Panc1 (cell line): ENCODE measurements around the gene PDPK1. TPM values are rescaled to one million over a fixed set of nuclear protein-coding genes. Genes with fewer than 3 reads are reported as not detected.

Source experiments
- ATAC-seq: fragments of 200-7000 bp; cut with Tn5 transposase; 2 replicates; pipeline ENCODE4 v1.9.1; 2020; ENCODE audit warnings: mild to moderate bottlenecking, moderate library complexity
- BruUV-seq: library from RNA; stranded (reverse); fragments of 400-500 nt; replicated peaks from 2 replicates; lab custom pipeline; 2021; lab: Mats Ljungman, UMichigan
- CTCF ChIA-PET: fragments of 300-600 bp; sonication (Branson Sonifier 250); formaldehyde crosslinking; loops from one replicate; lab custom pipeline; 2022; ENCODE audit warnings: antibody characterized with exemption; lab: Charles Lee
- POLR2A ChIA-PET: fragments of 300-600 bp; sonication (Branson Sonifier 250); formaldehyde crosslinking; loops from one replicate; lab custom pipeline; 2022; ENCODE audit warnings: antibody characterized with exemption; lab: Charles Lee
- DNase-seq: peaks from one replicate; pipeline ENCODE4 v3.0.0-alpha.2; 2010; ENCODE audit warnings: low read depth, low spot score
- H3K27ac ChIP-seq: 2 replicates; pipeline ENCODE4 v1.5.1; 2011; ENCODE audit warnings: mild to moderate bottlenecking, low read length, inconsistent platforms
- H3K27me3 ChIP-seq: fragments of 200-500 bp; sonication (Bioruptor generic); 2 replicates; pipeline ENCODE4 v1.6.0; 2014; ENCODE audit warnings: low read length, inconsistent platforms; ENCODE audit not compliant: control insufficient read depth, insufficient read depth
- H3K36me3 ChIP-seq: fragments of 200-500 bp; sonication (Bioruptor generic); 2 replicates; pipeline ENCODE4 v1.5.1; 2014; ENCODE audit warnings: inconsistent platforms, mild to moderate bottlenecking, low read length, moderate library complexity; ENCODE audit not compliant: control insufficient read depth, insufficient read depth
- H3K4me1 ChIP-seq: 2 replicates; pipeline ENCODE4 v1.5.1; 2011; ENCODE audit warnings: inconsistent platforms, mild to moderate bottlenecking, low read length, moderate library complexity; ENCODE audit not compliant: control insufficient read depth, insufficient read depth
- H3K4me3 ChIP-seq, 2 experiments: 2 replicates each; pipeline ENCODE4 v1.5.1; 2011 to 2012; ENCODE audit warnings: low read depth in 2 of 2, low read length in 2 of 2, mild to moderate bottlenecking in 2 of 2, inconsistent platforms in 1 of 2, moderate library complexity in 1 of 2
- H3K9me3 ChIP-seq: fragments of 200-500 bp; sonication (Bioruptor generic); 2 replicates; pipeline ENCODE4 v1.5.1; 2014; ENCODE audit warnings: low read depth, mild to moderate bottlenecking, inconsistent platforms, low read length, moderate library complexity; ENCODE audit not compliant: control insufficient read depth, insufficient read depth
- CTCF ChIP-seq: fragments of 450-650 bp; IDR thresholded peaks from 2 replicates; pipeline ENCODE4 v1.5.1; 2017; ENCODE audit warnings: mild to moderate bottlenecking
- POLR2AphosphoS5 ChIP-seq: IDR thresholded peaks from 2 replicates; pipeline ENCODE4 v1.6.1; 2012; ENCODE audit warnings: mild to moderate bottlenecking, low read depth, low read length, moderate library complexity
- REST ChIP-seq, 2 experiments: IDR thresholded peaks; 2 replicates each; pipeline ENCODE4 v1.6.1; 2011 to 2012; ENCODE audit warnings: low read depth in 2 of 2, control low read depth in 1 of 2, low read length in 1 of 2, mild to moderate bottlenecking in 1 of 2, moderate library complexity in 1 of 2; ENCODE audit not compliant: insufficient read depth in 1 of 2
- SIN3A ChIP-seq: IDR thresholded peaks from 2 replicates; pipeline ENCODE4 v1.6.1; 2012; ENCODE audit warnings: low read depth, mild to moderate bottlenecking, low read length, moderate library complexity, borderline replicate concordance; ENCODE audit not compliant: insufficient read depth
- TCF7L2 ChIP-seq: IDR thresholded peaks from 2 replicates; pipeline ENCODE4 v1.6.1; 2011; ENCODE audit warnings: mild to moderate bottlenecking, low read depth, low read length, inconsistent platforms
- in situ Hi-C: cut with HindIII; loops from 2 replicates; pipeline ENCODE4 v1.10.0; 2016; ENCODE audit warnings: low sequenced_read_pairs, low pct_unique_long_range_greater_than_20kb
- intact Hi-C: fragments of 100-400 bp; cut with micrococcal nuclease; formaldehyde crosslinking; loops from one replicate; pipeline ENCODE4 v1.10.0; 2022; ENCODE audit not compliant: unreplicated experiment
- total RNA-seq: library from RNA; stranded (reverse); gene quantifications from one replicate; pipeline ENCODE4 v1.2.1, GENCODE V29; 2021; ENCODE audit not compliant: unreplicated experiment

The PDPK1 gene
- total RNA-seq, 1 experiment from 2014 or later: 43.2 TPM

- ChIA-PET POLR2A (no interaction called here), CTCF (no interaction called here)
- ATAC-seq: no peak
- in situ Hi-C loops (no loop called here), intact Hi-C loops (no loop called here)
- H3K4me3 ChIP-seq: no peak overlapping the region
- TF ChIP-seq TCF7L2: no peak
- TF ChIP-seq CTCF: no peak
- TF ChIP-seq REST (IDR thresholded peaks at IDR 0.05; ENCODE audit: insufficient read depth in 1 of 2, low read depth in 2 of 2, low read length in 1 of 2): no peak
- no peak for TF ChIP-seq POLR2AphosphoS5
- no peak for TF ChIP-seq SIN3A
- no TSS peak for BruUV-seq
- H3K27me3 ChIP-seq: no peaks in the 10 kb centered on the region
- no peaks in the 10 kb centered on the region for H3K9me3 ChIP-seq
- no peaks in the 10 kb centered on the region; the same call in 1 of the 2 replicates for H3K36me3 ChIP-seq
- H3K27ac ChIP-seq: no peak overlapping the region
- H3K4me1 ChIP-seq: no peaks in the 10 kb centered on the region
- no peak for DNase-seq
Observed at GRCh38 chr16:2587891-2588565, 50.2 kb downstream of the PDPK1 start.

GRCh38 chr16:2591476-2592240 lies 53.8 kb downstream of the PDPK1 start:
- DNase-seq: no peak
- no TSS peak for BruUV-seq
- in situ Hi-C loops (no loop called here), intact Hi-C loops (no loop called here)
- Histone ChIP-seq H3K36me3 (no peaks in the 10 kb centered on the region; the same call in 1 of the 2 replicates), H3K9me3 (no peaks in the 10 kb centered on the region), H3K27me3 (no peaks in the 10 kb centered on the region), H3K4me1 (no peaks in the 10 kb centered on the region), H3K27ac (no peak overlapping the region), H3K4me3 (no peak overlapping the region)
- CTCF ChIA-PET: no interaction called here
- no peak for ATAC-seq
- TF ChIP-seq TCF7L2 (no peak), CTCF (no peak), REST (IDR thresholded peaks at IDR 0.05; ENCODE audit: insufficient read depth in 1 of 2, low read depth in 2 of 2, low read length in 1 of 2) (no peak), SIN3A (no peak), POLR2AphosphoS5 (no peak)
- POLR2A ChIA-PET: interaction anchor here (0.6 kb wide), 1 partner anchor 339 kb away, joined by 5 read pairs; no protein-coding TSS in a partner anchor
